GM15510 (cell line): ENCODE data around the gene FXYD1.

ENCODE experiments used
- POLR2A ChIP-seq: IDR thresholded peaks from 3 replicates; pipeline ENCODE4 v1.6.1; 2011; ENCODE audit warnings: borderline replicate concordance; ENCODE audit not compliant: insufficient read length; ENCODE audit errors: extremely low read depth

FXYD1 gene

GRCh38 chr19:35159606-35160005 lies 21.0 kb downstream of the FXYD1 start:
- no peak for TF ChIP-seq POLR2A

GRCh38 chr19:35160629-35161433 lies 22.2 kb downstream of the FXYD1 start:
- TF ChIP-seq POLR2A: no peak

GRCh38 chr19:35161434-35161743 lies 22.8 kb downstream of the FXYD1 start:
- TF ChIP-seq POLR2A: no peak

GRCh38 chr19:35162471-35163326 lies 24.1 kb downstream of the FXYD1 start:
- TF ChIP-seq POLR2A: no peak

- TF ChIP-seq POLR2A: no peak
Measured at GRCh38 chr19:35164418-35164817, 25.8 kb downstream of the FXYD1 start.

GRCh38 chr19:35165200-35166058 lies 26.8 kb downstream of the FXYD1 start:
- TF ChIP-seq POLR2A: no peak

- TF ChIP-seq POLR2A: no peak
Measured at GRCh38 chr19:35166100-35167063, 27.8 kb downstream of the FXYD1 start.

- no peak for TF ChIP-seq POLR2A
Measured at GRCh38 chr19:35167251-35168119, 28.9 kb downstream of the FXYD1 start.

- TF ChIP-seq POLR2A: no peak
Measured at GRCh38 chr19:35168196-35168595, 29.6 kb downstream of the FXYD1 start.

GRCh38 chr19:35169221-35169995 lies 30.8 kb downstream of the FXYD1 start:
- no peak for TF ChIP-seq POLR2A

GRCh38 chr19:35170359-35171061 lies 31.9 kb downstream of the FXYD1 start:
- no peak for TF ChIP-seq POLR2A

- no peak for TF ChIP-seq POLR2A
Measured at GRCh38 chr19:35171730-35172129, 33.1 kb downstream of the FXYD1 start.
